Endodermal cell (in vitro differentiated cells): ENCODE data around the gene CCDC27. TPM values are rescaled to one million over a fixed set of nuclear protein-coding genes. Genes with fewer than 3 reads are reported as not detected.
A peak's percentile ranks its signal among the peaks of the same experiment; 100 is the strongest.

Experiments used
- DNase-seq: peaks from one replicate; pipeline ENCODE4 v3.0.0-alpha.2; 2017
- H3K27ac ChIP-seq: 2 replicates; pipeline ENCODE4 v1.5.1; 2013; ENCODE audit warnings: mild to moderate bottlenecking, low read depth, low read length, moderate library complexity
- H3K27me3 ChIP-seq: 2 replicates; pipeline ENCODE4 v1.6.1; 2013; ENCODE audit warnings: mild to moderate bottlenecking, low read length, moderate library complexity; ENCODE audit not compliant: insufficient read depth, control insufficient read depth, poor library complexity, severe bottlenecking
- H3K36me3 ChIP-seq: 2 replicates; pipeline ENCODE4 v1.7.0; 2013; ENCODE audit warnings: mild to moderate bottlenecking, low read length, moderate library complexity; ENCODE audit not compliant: control insufficient read depth, insufficient read depth
- H3K4me1 ChIP-seq: one replicate; pipeline ENCODE4 v1.7.0; 2013; ENCODE audit warnings: low read length; ENCODE audit not compliant: control insufficient read depth, insufficient read depth
- H3K4me3 ChIP-seq: 2 replicates; pipeline ENCODE4 v1.5.1; 2013; ENCODE audit warnings: mild to moderate bottlenecking, low read length, moderate library complexity
- H3K9ac ChIP-seq: 2 replicates; pipeline ENCODE4 v1.6.1; 2013; ENCODE audit warnings: mild to moderate bottlenecking, low read length, moderate library complexity; ENCODE audit not compliant: poor library complexity, severe bottlenecking; ENCODE audit errors: extremely low read depth
- H3K9me3 ChIP-seq: 2 replicates; pipeline ENCODE4 v1.6.1; 2013; ENCODE audit warnings: mild to moderate bottlenecking, low read length, moderate library complexity; ENCODE audit not compliant: control insufficient read depth
- H3K27ac Mint-ChIP-seq: 2 replicates; pipeline ENCODE4 v1.8.0; 2020; ENCODE audit warnings: mixed read lengths
- H3K27me3 Mint-ChIP-seq: 2 replicates; pipeline ENCODE4 v1.8.0; 2021; ENCODE audit warnings: mild to moderate bottlenecking, mixed read lengths; ENCODE audit not compliant: insufficient read depth
- H3K36me3 Mint-ChIP-seq: 2 replicates; pipeline ENCODE4 v1.8.0; 2020; ENCODE audit warnings: low read depth, mixed read lengths
- H3K4me1 Mint-ChIP-seq: 2 replicates; pipeline ENCODE4 v1.8.0; 2020; ENCODE audit warnings: mixed read lengths
- H3K4me3 Mint-ChIP-seq: 2 replicates; pipeline ENCODE4 v1.8.0; 2020; ENCODE audit warnings: mild to moderate bottlenecking, moderate library complexity, mixed read lengths
- H3K9me3 Mint-ChIP-seq: 2 replicates; pipeline ENCODE4 v1.8.0; 2020; ENCODE audit warnings: mild to moderate bottlenecking, mixed read lengths
- WGBS, 2 experiments: methylation state at CpG; one replicate each; pipeline versions ENCODE4 v1.1.5 to v1.1.7; 2013; ENCODE audit warnings: missing lambda C conversion rate in 2 of 2, mixed read lengths in 1 of 2; ENCODE audit not compliant: insufficient coverage in 1 of 2, insufficient read length in 1 of 2; 5-methylcytosine and 5-hydroxymethylcytosine counted together
- total RNA-seq, 2 donors: library from RNA; stranded (reverse); fragmentation: NEBNext Ultra II Directional in 1 of 2; extraction: Animal tissue kit (Norgen Biotek cat#: 25700) in 1 of 2; gene quantifications; 2 replicates in 1 of 2; 3 replicates in 1 of 2; pipeline ENCODE4 v1.2.1, GENCODE V29; 2021
- TF ChIP-seq, protein P1 (sequence below): fragments of 200-600 bp; sonication (generic); conservative IDR thresholded peaks from 2 replicates; pipeline ENCODE4 v1.5.0; 2021; ENCODE audit warnings: antibody characterized with exemption, mild to moderate bottlenecking

Gene CCDC27
- total RNA-seq, 2 donors from 2014 or later: not detected

DNA sequence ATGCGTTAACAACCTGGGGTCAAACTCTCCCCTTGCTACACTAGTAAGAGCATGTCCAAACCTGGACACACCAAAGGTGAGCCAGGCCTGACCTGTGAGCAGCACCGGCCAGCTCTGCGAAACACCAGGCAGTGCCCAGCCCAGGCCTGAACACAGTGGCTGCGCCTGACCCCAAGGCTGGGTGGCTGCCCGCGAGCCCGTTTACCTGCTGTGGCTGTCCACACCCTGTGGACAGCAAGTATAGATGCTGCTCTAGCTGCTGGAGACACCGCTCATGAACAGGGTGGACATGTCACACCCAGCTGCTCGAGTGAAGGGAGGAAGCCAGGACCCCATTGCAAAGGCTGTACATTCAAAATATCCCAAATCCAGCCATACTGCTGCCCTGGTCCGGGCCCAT is 7.6 kb upstream of the CCDC27 start:
- H3K27me3 ChIP-seq: peaks cover 9% of the 10 kb centered on the region
- H3K4me1 ChIP-seq: peaks cover 10% of the 10 kb centered on the region
- peaks cover 35% of the 10 kb centered on the region for H3K36me3 Mint-ChIP-seq
- peaks cover 12% of the 10 kb centered on the region for H3K9me3 ChIP-seq
- H3K4me3 ChIP-seq: peak overlapping the region; percentile 23
- peaks cover 36% of the 10 kb centered on the region for H3K36me3 ChIP-seq
- DNase-seq: peak; percentile 36
- peaks cover 17% of the 10 kb centered on the region for H3K4me1 Mint-ChIP-seq
- no peak overlapping the region for H3K27ac Mint-ChIP-seq
- no peak overlapping the region for H3K9ac ChIP-seq
- H3K27ac ChIP-seq: no peak overlapping the region
- no peak overlapping the region for H3K4me3 Mint-ChIP-seq
- H3K27me3 Mint-ChIP-seq: peaks cover 6% of the 10 kb centered on the region
- 94 to 97% methylated on average over 5 to 10 of the region's 10 CpGs for WGBS, 2 experiments
- H3K9me3 Mint-ChIP-seq: no peaks in the 10 kb centered on the region
- TF ChIP-seq, protein P1, sequence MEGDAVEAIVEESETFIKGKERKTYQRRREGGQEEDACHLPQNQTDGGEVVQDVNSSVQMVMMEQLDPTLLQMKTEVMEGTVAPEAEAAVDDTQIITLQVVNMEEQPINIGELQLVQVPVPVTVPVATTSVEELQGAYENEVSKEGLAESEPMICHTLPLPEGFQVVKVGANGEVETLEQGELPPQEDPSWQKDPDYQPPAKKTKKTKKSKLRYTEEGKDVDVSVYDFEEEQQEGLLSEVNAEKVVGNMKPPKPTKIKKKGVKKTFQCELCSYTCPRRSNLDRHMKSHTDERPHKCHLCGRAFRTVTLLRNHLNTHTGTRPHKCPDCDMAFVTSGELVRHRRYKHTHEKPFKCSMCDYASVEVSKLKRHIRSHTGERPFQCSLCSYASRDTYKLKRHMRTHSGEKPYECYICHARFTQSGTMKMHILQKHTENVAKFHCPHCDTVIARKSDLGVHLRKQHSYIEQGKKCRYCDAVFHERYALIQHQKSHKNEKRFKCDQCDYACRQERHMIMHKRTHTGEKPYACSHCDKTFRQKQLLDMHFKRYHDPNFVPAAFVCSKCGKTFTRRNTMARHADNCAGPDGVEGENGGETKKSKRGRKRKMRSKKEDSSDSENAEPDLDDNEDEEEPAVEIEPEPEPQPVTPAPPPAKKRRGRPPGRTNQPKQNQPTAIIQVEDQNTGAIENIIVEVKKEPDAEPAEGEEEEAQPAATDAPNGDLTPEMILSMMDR: no peak

DNA sequence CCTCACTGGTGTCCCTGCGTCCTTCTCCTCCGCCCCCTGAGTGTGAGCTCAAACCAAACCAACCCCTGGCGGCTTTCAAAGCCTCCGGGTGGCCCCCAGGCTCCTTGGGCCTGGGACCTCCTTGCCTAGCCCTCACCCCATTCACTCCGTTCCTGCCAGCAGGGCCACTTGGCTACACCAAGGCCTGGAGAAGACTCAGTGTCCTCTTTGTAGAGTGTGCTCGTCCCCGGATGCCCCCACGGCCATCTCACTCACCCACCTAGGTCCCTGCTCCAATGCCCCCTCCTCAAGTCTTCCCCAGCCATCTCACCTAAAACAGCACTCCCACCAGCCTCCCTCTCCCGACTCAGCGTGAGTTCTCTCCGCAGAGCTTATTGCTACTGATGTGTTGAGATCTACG is 7.2 kb upstream of the CCDC27 start:
- peak overlapping the region; percentile 86 for H3K4me3 ChIP-seq

DNA sequence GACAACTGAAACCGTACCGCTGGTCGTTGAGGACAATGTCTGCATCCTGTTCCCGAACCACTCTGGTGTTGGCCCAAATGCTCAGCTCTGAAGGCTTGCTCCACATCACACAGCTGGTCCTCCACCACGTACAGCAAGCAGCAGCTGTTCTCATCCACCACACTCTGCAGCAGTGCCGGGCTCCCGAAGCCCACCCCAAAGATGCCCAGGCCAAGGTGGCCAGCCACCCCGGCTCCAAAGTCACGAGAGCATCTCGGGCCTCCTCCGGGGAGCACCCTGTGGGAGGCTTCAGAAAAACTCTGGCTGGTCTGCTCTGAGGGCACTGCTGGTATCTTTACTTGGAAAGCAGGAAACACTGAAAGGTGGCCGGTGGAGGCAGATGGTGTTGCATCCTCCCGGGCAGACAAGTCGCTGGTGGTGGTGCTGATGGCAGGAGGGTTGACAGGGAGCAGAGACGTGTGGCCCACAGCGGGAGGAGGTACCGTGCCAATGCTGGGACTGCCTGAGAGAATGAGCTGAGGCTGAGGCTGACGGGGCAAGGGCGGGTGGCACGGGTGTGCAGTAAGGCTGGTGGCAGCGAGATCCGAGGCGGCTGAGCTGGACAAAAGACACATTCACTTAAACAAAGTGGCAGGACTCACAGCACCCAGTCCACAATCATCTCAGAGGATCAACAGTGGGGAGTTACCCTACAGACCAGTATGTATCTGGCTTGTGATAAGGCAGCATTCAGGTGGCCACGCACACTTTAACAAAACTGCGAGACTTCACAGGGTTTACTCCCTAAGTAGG is 6.5 kb upstream of the CCDC27 start:
- Mint-ChIP-seq H3K27ac (no peak overlapping the region), H3K4me3 (peak overlapping the region; percentile 83), H3K4me1 (peaks cover 17% of the 10 kb centered on the region), H3K36me3 (peaks cover 32% of the 10 kb centered on the region), H3K27me3 (peaks cover 12% of the 10 kb centered on the region), H3K9me3 (no peaks in the 10 kb centered on the region)
- DNase-seq: peak; percentile 46
- peaks cover 25% of the 10 kb centered on the region for H3K36me3 ChIP-seq
- 83 to 86% methylated on average over 16 to 25 of the region's 25 CpGs for WGBS, 2 experiments
- no peak overlapping the region for H3K9ac ChIP-seq
- peaks cover 9% of the 10 kb centered on the region for H3K27me3 ChIP-seq
- TF ChIP-seq, protein P1: no peak
- peaks cover 2% of the 10 kb centered on the region for H3K9me3 ChIP-seq
- peaks cover 10% of the 10 kb centered on the region for H3K4me1 ChIP-seq
- H3K4me3 ChIP-seq: peak overlapping the region; percentile 86
- H3K27ac ChIP-seq: no peak overlapping the region

More for the DNA sequence above, 7.2 kb upstream of the CCDC27 start:
- Mint-ChIP-seq H3K27ac (no peak overlapping the region), H3K27me3 (peaks cover 6% of the 10 kb centered on the region), H3K4me3 (peak overlapping the region; percentile 83), H3K36me3 (peaks cover 35% of the 10 kb centered on the region), H3K9me3 (no peaks in the 10 kb centered on the region), H3K4me1 (peaks cover 17% of the 10 kb centered on the region)
- Histone ChIP-seq H3K9ac (no peak overlapping the region), H3K4me1 (peaks cover 10% of the 10 kb centered on the region), H3K27ac (no peak overlapping the region), H3K27me3 (peaks cover 9% of the 10 kb centered on the region), H3K36me3 (peaks cover 32% of the 10 kb centered on the region), H3K9me3 (peaks cover 9% of the 10 kb centered on the region)
- DNase-seq: no peak
- WGBS, 2 experiments: 93 to 95% methylated on average over 8 to 12 of the region's 12 CpGs
- TF ChIP-seq, protein P1: no peak
